Measurements from ENCODE around the gene ALCAM. TPM values are rescaled to one million over a fixed set of nuclear protein-coding genes. Genes with fewer than 3 reads are reported as not detected.

Gene ALCAM
- total RNA-seq, 1 donor from 2014 or later, result 90.3 TPM

- Mint-ChIP-seq H3K4me1 (peaks cover 22% of the 10 kb centered on the region), H3K27me3 (ENCODE audit: low read depth) (no peaks in the 10 kb centered on the region), H3K36me3 (no peaks in the 10 kb centered on the region), H3K27ac (no peak overlapping the region), H3K4me3 (no peak overlapping the region), H3K9me3 (no peaks in the 10 kb centered on the region)
- DNase-seq (ENCODE audit: low spot score in 2 of 2, unreplicated experiment in 2 of 2), result no peak
- no peak for TF ChIP-seq CTCF (IDR thresholded peaks at IDR 0.05; ENCODE audit: unreplicated experiment)
Observed at GRCh38 chr3:105503191-105503593, 136.5 kb downstream of the ALCAM start.

GRCh38 chr3:105504440-105504951 lies 137.8 kb downstream of the ALCAM start:
- no peak overlapping the region for H3K27ac Mint-ChIP-seq
- no peak for TF ChIP-seq CTCF (IDR thresholded peaks at IDR 0.05; ENCODE audit: unreplicated experiment)
- H3K4me3 Mint-ChIP-seq, result no peak overlapping the region
- no peaks in the 10 kb centered on the region for H3K36me3 Mint-ChIP-seq
- no peaks in the 10 kb centered on the region for H3K27me3 Mint-ChIP-seq (ENCODE audit: low read depth)
- peaks cover 20% of the 10 kb centered on the region for H3K4me1 Mint-ChIP-seq
- H3K9me3 Mint-ChIP-seq, result no peaks in the 10 kb centered on the region
- DNase-seq (ENCODE audit: low spot score in 2 of 2, unreplicated experiment in 2 of 2), result no peak

- no peak for TF ChIP-seq CTCF (IDR thresholded peaks at IDR 0.05; ENCODE audit: unreplicated experiment)
- Mint-ChIP-seq H3K27me3 (ENCODE audit: low read depth) (no peaks in the 10 kb centered on the region), H3K36me3 (no peaks in the 10 kb centered on the region), H3K4me3 (no peak overlapping the region), H3K9me3 (no peaks in the 10 kb centered on the region), H3K4me1 (peaks cover 13% of the 10 kb centered on the region), H3K27ac (no peak overlapping the region)
- no peak for DNase-seq (ENCODE audit: low spot score in 2 of 2, unreplicated experiment in 2 of 2)
Observed at GRCh38 chr3:105505170-105505569, 138.5 kb downstream of the ALCAM start.

GRCh38 chr3:105511031-105511430 lies 144.3 kb downstream of the ALCAM start:
- Mint-ChIP-seq H3K9me3 (no peaks in the 10 kb centered on the region), H3K27me3 (ENCODE audit: low read depth) (no peaks in the 10 kb centered on the region), H3K4me3 (no peak overlapping the region), H3K36me3 (no peaks in the 10 kb centered on the region), H3K4me1 (peaks cover 8% of the 10 kb centered on the region), H3K27ac (no peak overlapping the region)
- no peak for TF ChIP-seq CTCF (IDR thresholded peaks at IDR 0.05; ENCODE audit: unreplicated experiment)
- DNase-seq (ENCODE audit: low spot score in 2 of 2, unreplicated experiment in 2 of 2), result no peak

- Mint-ChIP-seq H3K4me1 (peaks cover 8% of the 10 kb centered on the region), H3K27me3 (ENCODE audit: low read depth) (no peaks in the 10 kb centered on the region), H3K27ac (no peak overlapping the region), H3K4me3 (no peak overlapping the region), H3K9me3 (no peaks in the 10 kb centered on the region), H3K36me3 (no peaks in the 10 kb centered on the region)
- no peak for TF ChIP-seq CTCF (IDR thresholded peaks at IDR 0.05; ENCODE audit: unreplicated experiment)
- DNase-seq (ENCODE audit: low spot score in 2 of 2, unreplicated experiment in 2 of 2), result no peak
Observed at GRCh38 chr3:105512061-105512460, 145.4 kb downstream of the ALCAM start.

GRCh38 chr3:105513042-105513441 lies 146.3 kb downstream of the ALCAM start:
- no peak overlapping the region for H3K4me3 Mint-ChIP-seq
- peaks cover 11% of the 10 kb centered on the region for H3K4me1 Mint-ChIP-seq
- H3K9me3 Mint-ChIP-seq, result no peaks in the 10 kb centered on the region
- H3K36me3 Mint-ChIP-seq, result no peaks in the 10 kb centered on the region
- TF ChIP-seq CTCF (IDR thresholded peaks at IDR 0.05; ENCODE audit: unreplicated experiment), result no peak
- H3K27me3 Mint-ChIP-seq (ENCODE audit: low read depth), result no peaks in the 10 kb centered on the region
- no peak overlapping the region for H3K27ac Mint-ChIP-seq
- no peak for DNase-seq (ENCODE audit: low spot score in 2 of 2, unreplicated experiment in 2 of 2)
